ENCODE results near the gene SBF1. TPM values are rescaled to one million over a fixed set of nuclear protein-coding genes. Genes with fewer than 3 reads are reported as not detected.

Gene SBF1
- total and polyA plus RNA-seq, 2 of the 13 experiments (the other 11 are each of a cell fraction or from before 2014, with no cell fraction given): 31.7 to 40.9 TPM

GRCh38 chr22:50396751-50397370 is 78.0 kb downstream of the SBF1 start (continued):
- no peak for TF ChIP-seq BRD4 (CRISPR knock-in tag; IDR thresholded peaks at IDR 0.05)
- no peak; the same call in 1 of the 2 replicates for TF ChIP-seq JDP2 (CRISPR knock-in tag; IDR thresholded peaks at IDR 0.05; ENCODE audit: borderline replicate concordance)
- TF ChIP-seq, protein P1, sequence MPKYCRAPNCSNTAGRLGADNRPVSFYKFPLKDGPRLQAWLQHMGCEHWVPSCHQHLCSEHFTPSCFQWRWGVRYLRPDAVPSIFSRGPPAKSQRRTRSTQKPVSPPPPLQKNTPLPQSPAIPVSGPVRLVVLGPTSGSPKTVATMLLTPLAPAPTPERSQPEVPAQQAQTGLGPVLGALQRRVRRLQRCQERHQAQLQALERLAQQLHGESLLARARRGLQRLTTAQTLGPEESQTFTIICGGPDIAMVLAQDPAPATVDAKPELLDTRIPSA (CRISPR knock-in tag; IDR thresholded peaks at IDR 0.05; ENCODE audit: borderline replicate concordance): no peak
- no peak for TF ChIP-seq ISX (CRISPR knock-in tag; conservative IDR thresholded peaks at IDR 0.05)
- TF ChIP-seq ZNF850 (CRISPR knock-in tag; conservative IDR thresholded peaks at IDR 0.05): no peak
- TF ChIP-seq NPAS2 (CRISPR knock-in tag; IDR thresholded peaks at IDR 0.05; ENCODE audit: borderline replicate concordance): no peak
- TF ChIP-seq RORA (CRISPR knock-in tag; IDR thresholded peaks at IDR 0.05): no peak
- TF ChIP-seq SYNCRIP (IDR thresholded peaks at IDR 0.05; ENCODE audit: insufficient read depth, low read depth, low read length): no peak
- TF ChIP-seq HOXA3 (CRISPR knock-in tag; IDR thresholded peaks at IDR 0.05): peak; percentile 88
- TF ChIP-seq SOX6 (IDR thresholded peaks at IDR 0.05): no peak
- TF ChIP-seq SOX6 (CRISPR knock-in tag; IDR thresholded peaks at IDR 0.05): peak; percentile 93
- TF ChIP-seq TERF1 (CRISPR knock-in tag; IDR thresholded peaks at IDR 0.05): no peak
- TF ChIP-seq ZBTB8A (CRISPR knock-in tag; IDR thresholded peaks at IDR 0.05; ENCODE audit: borderline replicate concordance, low read depth): no peak; the same call in 1 of the 2 replicates
- TF ChIP-seq HMGA1 (CRISPR knock-in tag; conservative IDR thresholded peaks at IDR 0.05): no peak
- TF ChIP-seq, protein P2, sequence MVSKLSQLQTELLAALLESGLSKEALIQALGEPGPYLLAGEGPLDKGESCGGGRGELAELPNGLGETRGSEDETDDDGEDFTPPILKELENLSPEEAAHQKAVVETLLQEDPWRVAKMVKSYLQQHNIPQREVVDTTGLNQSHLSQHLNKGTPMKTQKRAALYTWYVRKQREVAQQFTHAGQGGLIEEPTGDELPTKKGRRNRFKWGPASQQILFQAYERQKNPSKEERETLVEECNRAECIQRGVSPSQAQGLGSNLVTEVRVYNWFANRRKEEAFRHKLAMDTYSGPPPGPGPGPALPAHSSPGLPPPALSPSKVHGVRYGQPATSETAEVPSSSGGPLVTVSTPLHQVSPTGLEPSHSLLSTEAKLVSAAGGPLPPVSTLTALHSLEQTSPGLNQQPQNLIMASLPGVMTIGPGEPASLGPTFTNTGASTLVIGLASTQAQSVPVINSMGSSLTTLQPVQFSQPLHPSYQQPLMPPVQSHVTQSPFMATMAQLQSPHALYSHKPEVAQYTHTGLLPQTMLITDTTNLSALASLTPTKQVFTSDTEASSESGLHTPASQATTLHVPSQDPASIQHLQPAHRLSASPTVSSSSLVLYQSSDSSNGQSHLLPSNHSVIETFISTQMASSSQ (IDR thresholded peaks at IDR 0.05; ENCODE audit: low read depth): peak; percentile 79
- TF ChIP-seq, protein P2 (CRISPR knock-in tag; IDR thresholded peaks at IDR 0.05; ENCODE audit: borderline replicate concordance): peak; percentile 91; the same call in 1 of the 2 replicates
- no peak for TF ChIP-seq ZNF547 (CRISPR knock-in tag; IDR thresholded peaks at IDR 0.05)
- TF ChIP-seq, protein P3, sequence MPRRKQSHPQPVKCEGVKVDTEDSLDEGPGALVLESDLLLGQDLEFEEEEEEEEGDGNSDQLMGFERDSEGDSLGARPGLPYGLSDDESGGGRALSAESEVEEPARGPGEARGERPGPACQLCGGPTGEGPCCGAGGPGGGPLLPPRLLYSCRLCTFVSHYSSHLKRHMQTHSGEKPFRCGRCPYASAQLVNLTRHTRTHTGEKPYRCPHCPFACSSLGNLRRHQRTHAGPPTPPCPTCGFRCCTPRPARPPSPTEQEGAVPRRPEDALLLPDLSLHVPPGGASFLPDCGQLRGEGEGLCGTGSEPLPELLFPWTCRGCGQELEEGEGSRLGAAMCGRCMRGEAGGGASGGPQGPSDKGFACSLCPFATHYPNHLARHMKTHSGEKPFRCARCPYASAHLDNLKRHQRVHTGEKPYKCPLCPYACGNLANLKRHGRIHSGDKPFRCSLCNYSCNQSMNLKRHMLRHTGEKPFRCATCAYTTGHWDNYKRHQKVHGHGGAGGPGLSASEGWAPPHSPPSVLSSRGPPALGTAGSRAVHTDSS (CRISPR knock-in tag; conservative IDR thresholded peaks at IDR 0.05): no peak
- no peak for TF ChIP-seq YY1 (IDR thresholded peaks at IDR 0.05; ENCODE audit: insufficient read depth, insufficient replicate concordance, low read depth, low read length)
- TF ChIP-seq NFIB (CRISPR knock-in tag; IDR thresholded peaks at IDR 0.05; ENCODE audit: borderline replicate concordance): no peak
- no peak for TF ChIP-seq PHF5A (CRISPR knock-in tag; IDR thresholded peaks at IDR 0.05; ENCODE audit: low read depth, unreplicated experiment)
- TF ChIP-seq ZNF879 (CRISPR knock-in tag; IDR thresholded peaks at IDR 0.05): no peak

Measured in HepG2 (cell line).